ENCODE data around the gene AGR2.
"Not testable (repeated sequence)": the region's sequence is repeated elsewhere in the genome, so short reads cannot be mapped to it uniquely, and the experiment has no call there.

Gene AGR2

DNA sequence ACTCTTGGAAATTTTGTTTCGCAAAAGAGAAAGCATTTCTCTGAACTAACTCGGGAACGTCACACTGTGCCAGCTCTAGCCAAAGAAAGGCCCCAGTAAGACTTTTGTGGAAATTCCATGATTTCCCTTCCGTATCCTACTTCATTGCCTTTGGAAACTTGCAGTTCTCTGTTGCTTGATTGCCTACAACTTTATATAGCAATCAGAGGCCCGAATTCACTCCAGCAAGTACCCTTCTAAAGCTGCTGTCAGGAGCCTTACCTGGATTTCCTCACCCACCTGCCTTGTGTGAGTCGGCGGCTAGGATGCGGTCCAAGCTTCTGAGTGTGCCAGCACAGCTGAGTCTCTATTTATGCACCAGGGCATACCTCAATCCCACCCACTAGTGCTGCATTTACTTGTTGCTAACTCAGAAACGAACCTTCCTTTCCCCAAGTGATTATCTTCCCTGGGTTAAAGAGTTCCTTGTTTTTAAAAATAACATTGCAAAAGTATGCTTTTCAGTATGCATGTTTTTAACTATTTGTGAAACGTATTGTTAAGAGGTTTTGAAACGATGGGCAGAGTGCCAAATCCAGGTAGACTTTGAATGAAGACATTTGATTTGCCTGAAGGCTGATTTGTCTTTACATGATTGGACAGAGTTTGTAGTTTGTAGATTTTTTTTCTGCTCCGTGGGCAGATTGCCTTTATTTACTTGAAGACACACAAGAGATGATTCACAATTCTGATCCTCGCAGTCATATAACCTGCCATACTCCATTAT lies at the start of gene AGR2:
Gene AGR2 (minus strand): TSS at position 326 of the 766 bp plus-strand sequence. CDS start 3,203 bp downstream, outside the sequence.
- Histone ChIP-seq H3K4me3 (ENCODE audit: low read depth in 1 of 2, low read length in 2 of 2) (peak within 1 kb of the TSS in 1 of 2 donors; percentile 72), H3K4me1 (ENCODE audit: control insufficient read depth in 1 of 2, insufficient read depth in 2 of 2, low read length in 2 of 2) (no peaks in the 10 kb centered on the region), H3K27ac (ENCODE audit: low read length) (peak within 1 kb of the TSS; percentile 82), H3K27me3 (ENCODE audit: low read depth, low read length) (no peaks in the 10 kb centered on the region), H3K9me3 (ENCODE audit: control insufficient read depth in 1 of 2, low read length in 2 of 2) (no peaks in the 10 kb centered on the region), H3K36me3 (ENCODE audit: control insufficient read depth in 1 of 2, insufficient read depth in 2 of 2, low read length in 2 of 2) (no peaks in the 10 kb centered on the region)

- H3K4me3 ChIP-seq (ENCODE audit: low read depth in 1 of 2, low read length in 2 of 2); H3K36me3 ChIP-seq (ENCODE audit: control insufficient read depth in 1 of 2, insufficient read depth in 2 of 2, low read length in 2 of 2); H3K9me3 ChIP-seq (ENCODE audit: control insufficient read depth in 1 of 2, low read length in 2 of 2); H3K4me1 ChIP-seq (ENCODE audit: control insufficient read depth in 1 of 2, insufficient read depth in 2 of 2, low read length in 2 of 2); H3K27me3 ChIP-seq (ENCODE audit: low read depth, low read length); H3K27ac ChIP-seq (ENCODE audit: low read length): not testable (repeated sequence)
Observed at GRCh38 chr7:16853189-16853588, 48.4 kb upstream of the AGR2 start.

- H3K36me3 ChIP-seq (ENCODE audit: control insufficient read depth in 1 of 2, insufficient read depth in 2 of 2, low read length in 2 of 2) = no peaks in the 10 kb centered on the region
- H3K4me1 ChIP-seq (ENCODE audit: control insufficient read depth in 1 of 2, insufficient read depth in 2 of 2, low read length in 2 of 2) = no peaks in the 10 kb centered on the region
Observed at GRCh38 chr7:16851829-16852228, 47.0 kb upstream of the AGR2 start.

GRCh38 chr7:16850614-16851466 lies 46.0 kb upstream of the AGR2 start:
- no peak overlapping the region for H3K27ac ChIP-seq (ENCODE audit: low read length)
- H3K27me3 ChIP-seq (ENCODE audit: low read depth, low read length) = no peaks in the 10 kb centered on the region
- peaks cover 0 to 2% of the 10 kb centered on the region in 2 donors for H3K9me3 ChIP-seq (ENCODE audit: control insufficient read depth in 1 of 2, low read length in 2 of 2)
- H3K4me1 ChIP-seq (ENCODE audit: control insufficient read depth in 1 of 2, insufficient read depth in 2 of 2, low read length in 2 of 2) = no peaks in the 10 kb centered on the region
- no peak overlapping the region for H3K4me3 ChIP-seq (ENCODE audit: low read depth in 1 of 2, low read length in 2 of 2)
- H3K36me3 ChIP-seq (ENCODE audit: control insufficient read depth in 1 of 2, insufficient read depth in 2 of 2, low read length in 2 of 2) = no peaks in the 10 kb centered on the region

More at GRCh38 chr7:16851829-16852228, 47.0 kb upstream of the AGR2 start:
- no peaks in the 10 kb centered on the region for H3K27me3 ChIP-seq (ENCODE audit: low read depth, low read length)
- H3K4me3 ChIP-seq (ENCODE audit: low read depth in 1 of 2, low read length in 2 of 2) = no peak overlapping the region
- H3K27ac ChIP-seq (ENCODE audit: low read length) = no peak overlapping the region
- peaks cover 0 to 2% of the 10 kb centered on the region in 2 donors for H3K9me3 ChIP-seq (ENCODE audit: control insufficient read depth in 1 of 2, low read length in 2 of 2)

- Histone ChIP-seq H3K27me3 (ENCODE audit: low read depth, low read length) (no peaks in the 10 kb centered on the region), H3K36me3 (ENCODE audit: control insufficient read depth in 1 of 2, insufficient read depth in 2 of 2, low read length in 2 of 2) (no peaks in the 10 kb centered on the region), H3K9me3 (ENCODE audit: control insufficient read depth in 1 of 2, low read length in 2 of 2) (peaks cover 0 to 2% of the 10 kb centered on the region in 2 donors)
Observed at GRCh38 chr7:16849296-16850148, 44.7 kb upstream of the AGR2 start.

GRCh38 chr7:16847381-16847860 lies 42.6 kb upstream of the AGR2 start:
- Histone ChIP-seq H3K27me3 (ENCODE audit: low read depth, low read length) (no peaks in the 10 kb centered on the region), H3K36me3 (ENCODE audit: control insufficient read depth in 1 of 2, insufficient read depth in 2 of 2, low read length in 2 of 2) (no peaks in the 10 kb centered on the region), H3K27ac (ENCODE audit: low read length) (no peak overlapping the region), H3K4me1 (ENCODE audit: control insufficient read depth in 1 of 2, insufficient read depth in 2 of 2, low read length in 2 of 2) (no peaks in the 10 kb centered on the region), H3K9me3 (ENCODE audit: control insufficient read depth in 1 of 2, low read length in 2 of 2) (peaks cover 0 to 2% of the 10 kb centered on the region in 2 donors), H3K4me3 (ENCODE audit: low read depth in 1 of 2, low read length in 2 of 2) (peak overlapping the region in 1 of 2 donors; percentile 0)

More at GRCh38 chr7:16849296-16850148, 44.7 kb upstream of the AGR2 start:
- Histone ChIP-seq H3K4me1 (ENCODE audit: control insufficient read depth in 1 of 2, insufficient read depth in 2 of 2, low read length in 2 of 2) (no peaks in the 10 kb centered on the region), H3K27ac (ENCODE audit: low read length) (no peak overlapping the region), H3K4me3 (ENCODE audit: low read depth in 1 of 2, low read length in 2 of 2) (no peak overlapping the region)

GRCh38 chr7:16846601-16847165 lies 41.9 kb upstream of the AGR2 start:
- H3K27ac ChIP-seq (ENCODE audit: low read length) = no peak overlapping the region
- H3K36me3 ChIP-seq (ENCODE audit: control insufficient read depth in 1 of 2, insufficient read depth in 2 of 2, low read length in 2 of 2) = no peaks in the 10 kb centered on the region
- H3K4me3 ChIP-seq (ENCODE audit: low read depth in 1 of 2, low read length in 2 of 2) = peak overlapping the region in 1 of 2 donors; percentile 0
- H3K4me1 ChIP-seq (ENCODE audit: control insufficient read depth in 1 of 2, insufficient read depth in 2 of 2, low read length in 2 of 2) = no peaks in the 10 kb centered on the region
- H3K9me3 ChIP-seq (ENCODE audit: control insufficient read depth in 1 of 2, low read length in 2 of 2) = peaks cover 0 to 2% of the 10 kb centered on the region in 2 donors
- H3K27me3 ChIP-seq (ENCODE audit: low read depth, low read length) = no peaks in the 10 kb centered on the region

DNA sequence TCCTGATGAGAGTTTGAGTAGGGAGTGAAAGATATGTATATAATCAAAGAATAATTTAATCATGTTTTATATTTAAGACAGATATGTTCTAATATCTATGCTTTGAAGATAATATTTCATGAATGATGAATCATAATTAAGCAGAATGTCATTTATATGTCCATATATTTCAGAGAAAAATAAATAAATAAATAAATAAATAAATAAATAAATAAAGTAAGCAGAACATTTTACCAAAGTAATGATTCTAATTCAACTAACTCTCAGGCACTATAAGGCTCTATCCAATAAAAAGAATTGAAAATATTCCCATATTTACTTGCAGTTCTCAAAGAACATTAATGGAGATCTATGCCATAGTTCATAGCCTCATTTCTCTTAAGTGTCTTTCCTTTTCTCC lies 40.9 kb upstream of the AGR2 start:
- H3K27ac ChIP-seq (ENCODE audit: low read length) = no peak overlapping the region
- H3K36me3 ChIP-seq (ENCODE audit: control insufficient read depth in 1 of 2, insufficient read depth in 2 of 2, low read length in 2 of 2) = no peaks in the 10 kb centered on the region

GRCh38 chr7:16841681-16842080 lies 36.9 kb upstream of the AGR2 start:
- Histone ChIP-seq H3K27me3 (ENCODE audit: low read depth, low read length) (no peaks in the 10 kb centered on the region), H3K9me3 (ENCODE audit: control insufficient read depth in 1 of 2, low read length in 2 of 2) (no peaks in the 10 kb centered on the region), H3K36me3 (ENCODE audit: control insufficient read depth in 1 of 2, insufficient read depth in 2 of 2, low read length in 2 of 2) (no peaks in the 10 kb centered on the region), H3K4me3 (ENCODE audit: low read depth in 1 of 2, low read length in 2 of 2) (no peak overlapping the region), H3K27ac (ENCODE audit: low read length) (no peak overlapping the region), H3K4me1 (ENCODE audit: control insufficient read depth in 1 of 2, insufficient read depth in 2 of 2, low read length in 2 of 2) (no peaks in the 10 kb centered on the region)

More for the DNA sequence above, 40.9 kb upstream of the AGR2 start:
- Histone ChIP-seq H3K27me3 (ENCODE audit: low read depth, low read length) (no peaks in the 10 kb centered on the region), H3K4me3 (ENCODE audit: low read depth in 1 of 2, low read length in 2 of 2) (no peak overlapping the region), H3K9me3 (ENCODE audit: control insufficient read depth in 1 of 2, low read length in 2 of 2) (peaks cover 0 to 2% of the 10 kb centered on the region in 2 donors), H3K4me1 (ENCODE audit: control insufficient read depth in 1 of 2, insufficient read depth in 2 of 2, low read length in 2 of 2) (no peaks in the 10 kb centered on the region)

- Histone ChIP-seq H3K36me3 (ENCODE audit: control insufficient read depth in 1 of 2, insufficient read depth in 2 of 2, low read length in 2 of 2) (no peaks in the 10 kb centered on the region), H3K9me3 (ENCODE audit: control insufficient read depth in 1 of 2, low read length in 2 of 2) (no peaks in the 10 kb centered on the region), H3K4me1 (ENCODE audit: control insufficient read depth in 1 of 2, insufficient read depth in 2 of 2, low read length in 2 of 2) (no peaks in the 10 kb centered on the region), H3K27me3 (ENCODE audit: low read depth, low read length) (no peaks in the 10 kb centered on the region), H3K4me3 (ENCODE audit: low read depth in 1 of 2, low read length in 2 of 2) (no peak overlapping the region), H3K27ac (ENCODE audit: low read length) (no peak overlapping the region)
Observed at GRCh38 chr7:16840094-16840493, 35.3 kb upstream of the AGR2 start.

Measured in muscle layer of duodenum (tissue), 2 donors.